SU-DHL-6 (cell line): Measurements from ENCODE around the gene PRKCA.

Source experiments
- CTCF ChIP-seq: fragments of 200-600 bp; sonication (generic); IDR thresholded peaks from one replicate; pipeline ENCODE4 v1.5.1; 2017; ENCODE audit warnings: antibody characterized with exemption, mild to moderate bottlenecking, low read length, moderate library complexity; ENCODE audit not compliant: insufficient read depth, poor library complexity, severe bottlenecking
- EZH2phosphoT487 ChIP-seq: fragments of 200-600 bp; sonication (generic), shearing (Covaris generic); conservative IDR thresholded peaks from 2 replicates; pipeline ENCODE4 v1.6.1; 2018; ENCODE audit warnings: mild to moderate bottlenecking, antibody characterized with exemption, low read length, moderate library complexity, mixed read lengths

DNA sequence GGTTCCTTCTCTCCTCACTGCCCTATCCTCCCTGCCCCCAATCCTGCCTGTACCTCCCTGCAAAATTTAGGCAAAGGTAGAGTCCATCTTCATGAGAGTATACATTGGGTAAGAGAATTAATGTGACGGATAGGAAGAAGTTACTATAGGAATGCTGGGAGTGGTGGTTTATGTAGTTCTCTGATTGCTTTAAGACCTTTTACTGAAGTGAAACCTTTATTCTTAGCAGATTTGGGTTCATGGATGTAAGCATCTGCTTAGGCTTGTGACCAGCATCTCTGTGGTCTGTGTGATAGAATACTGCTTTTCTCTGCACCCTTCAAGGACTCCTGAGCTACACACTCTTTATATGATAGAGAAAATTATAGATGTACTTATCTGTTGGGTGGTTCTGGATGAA, 127.3 kb downstream of the PRKCA start:
- TF ChIP-seq CTCF: no peak
- no peak for TF ChIP-seq EZH2phosphoT487
